RWPE1 (cell line): Measurements from ENCODE around the gene CIC.

ENCODE experiments used
- CTCF ChIA-PET: fragments of 350-600 bp; sonication (Branson Sonifier 250); formaldehyde crosslinking; extraction: SDS; loops from one replicate; lab custom pipeline; 2021; lab: Yijun Ruan, JAX
- POLR2A ChIA-PET: fragments of 400-600 bp; formaldehyde crosslinking; extraction: SDS; loops from one replicate; lab custom pipeline; 2020; ENCODE audit warnings: antibody characterized with exemption; ENCODE audit not compliant: low non-redundant PET; lab: Yijun Ruan, JAX
- DNase-seq: peaks from one replicate; pipeline ENCODE4 v3.0.0; 2012; ENCODE audit warnings: low spot score
- H3K27ac ChIP-seq: fragments of 450-650 bp; 2 replicates; pipeline ENCODE4 v1.5.1; 2017
- CTCF ChIP-seq: fragments of 450-650 bp; conservative IDR thresholded peaks from 2 replicates; pipeline ENCODE4 v1.5.1; 2017; ENCODE audit warnings: low read depth, mild to moderate bottlenecking

The CIC gene

DNA sequence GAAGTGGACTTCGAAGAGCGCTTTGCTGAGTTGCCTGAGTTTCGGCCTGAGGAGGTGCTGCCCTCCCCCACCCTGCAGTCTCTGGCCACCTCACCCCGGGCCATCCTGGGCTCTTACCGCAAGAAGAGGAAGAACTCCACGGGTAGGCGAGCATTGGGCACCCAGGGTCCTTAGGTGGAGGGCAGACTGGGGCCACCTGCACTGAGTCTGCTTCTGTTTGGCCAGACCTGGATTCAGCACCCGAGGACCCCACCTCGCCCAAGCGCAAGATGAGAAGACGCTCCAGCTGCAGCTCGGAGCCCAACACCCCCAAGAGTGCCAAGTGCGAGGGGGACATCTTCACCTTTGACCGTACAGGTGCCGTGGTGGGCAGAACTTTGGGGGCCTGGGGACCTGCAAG lies 24.9 kb downstream of the CIC start:
- ChIA-PET POLR2A (no interaction called here), CTCF (interaction anchor here (1.0 to 2.1 kb wide), 3 partner anchors 14 to 48 kb away, joined by 3 to 8 read pairs (median 5); no protein-coding TSS in a partner anchor)
- no peak for TF ChIP-seq CTCF
- DNase-seq, result no peak
- H3K27ac ChIP-seq, result peak overlapping the region; percentile 100

DNA sequence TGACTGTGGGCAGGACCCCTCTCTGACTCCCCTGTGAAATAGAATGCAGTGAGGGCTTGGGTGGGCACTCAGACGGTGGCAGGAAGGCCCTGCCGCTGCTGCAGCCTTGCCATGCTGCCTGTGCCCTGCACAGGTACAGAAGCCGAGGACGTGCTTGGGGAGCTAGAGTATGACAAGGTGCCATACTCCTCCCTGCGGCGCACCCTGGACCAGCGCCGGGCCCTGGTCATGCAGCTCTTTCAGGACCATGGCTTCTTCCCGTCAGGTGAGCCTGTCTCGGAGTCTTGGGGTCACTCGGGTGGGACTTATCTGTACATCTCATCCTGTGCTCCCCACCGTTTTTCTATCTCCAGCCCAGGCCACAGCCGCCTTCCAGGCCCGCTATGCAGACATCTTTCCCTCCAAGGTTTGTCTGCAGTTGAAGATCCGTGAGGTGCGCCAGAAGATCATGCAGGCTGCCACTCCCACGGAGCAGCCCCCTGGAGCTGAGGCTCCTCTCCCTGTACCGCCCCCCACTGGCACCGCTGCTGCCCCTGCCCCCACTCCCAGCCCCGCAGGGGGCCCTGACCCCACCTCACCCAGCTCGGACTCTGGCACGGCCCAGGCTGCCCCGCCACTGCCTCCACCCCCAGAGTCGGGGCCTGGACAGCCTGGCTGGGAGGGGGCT lies 25.6 kb downstream of the CIC start:
- peak overlapping the region; percentile 100 for H3K27ac ChIP-seq
- ChIA-PET CTCF (interaction anchor here (1.4 to 2.1 kb wide), 2 partner anchors 15 to 48 kb away, joined by 5 to 8 read pairs; no protein-coding TSS in a partner anchor), POLR2A (no interaction called here)
- no peak for DNase-seq
- no peak for TF ChIP-seq CTCF

DNA sequence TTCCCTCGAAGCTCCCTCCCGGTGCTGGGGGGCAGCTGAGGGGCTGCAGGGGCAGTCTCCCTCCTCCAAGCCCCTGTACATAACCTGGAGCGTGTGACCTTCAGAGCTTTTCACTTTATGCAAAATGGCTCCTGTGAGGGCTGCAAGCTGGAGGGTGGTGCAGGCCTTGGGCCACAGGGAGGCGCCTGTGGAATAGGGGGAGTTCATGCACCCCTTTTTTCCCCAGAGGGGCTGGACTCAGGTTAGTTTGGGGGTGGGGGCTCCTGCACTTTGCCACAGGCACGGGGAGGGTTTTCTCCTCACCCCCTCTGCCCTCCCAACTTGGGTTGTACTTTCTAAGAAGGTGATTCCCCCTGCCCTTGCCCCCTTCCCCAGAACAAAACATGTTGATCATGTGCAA lies 26.3 kb downstream of the CIC start:
- TF ChIP-seq CTCF, result no peak
- no peak for DNase-seq
- POLR2A ChIA-PET, result no interaction called here
- CTCF ChIA-PET, result interaction anchor here (0.7 to 2.1 kb wide), 3 partner anchors 16 to 76 kb away, joined by 3 to 8 read pairs (median 5); no protein-coding TSS in a partner anchor
- peak overlapping the region; percentile 100 for H3K27ac ChIP-seq

- TF ChIP-seq CTCF, result peak; percentile 96
- peak; percentile 45 for DNase-seq
- CTCF ChIA-PET, result interaction anchor here (0.5 to 2.1 kb wide), 9 partner anchors 16 to 176 kb away, joined by 3 to 8 read pairs (median 3); partner anchors contain the start of gene POU2F2
- peak overlapping the region; percentile 100 for H3K27ac ChIP-seq
- POLR2A ChIA-PET, result interaction anchor here (0.6 to 1.0 kb wide), 2 partner anchors 8 to 38 kb away, joined by 3 to 4 read pairs; no protein-coding TSS in a partner anchor
These were observed 26.9 kb downstream of the CIC start for GRCh38 chr19:42295831-42296525.

DNA sequence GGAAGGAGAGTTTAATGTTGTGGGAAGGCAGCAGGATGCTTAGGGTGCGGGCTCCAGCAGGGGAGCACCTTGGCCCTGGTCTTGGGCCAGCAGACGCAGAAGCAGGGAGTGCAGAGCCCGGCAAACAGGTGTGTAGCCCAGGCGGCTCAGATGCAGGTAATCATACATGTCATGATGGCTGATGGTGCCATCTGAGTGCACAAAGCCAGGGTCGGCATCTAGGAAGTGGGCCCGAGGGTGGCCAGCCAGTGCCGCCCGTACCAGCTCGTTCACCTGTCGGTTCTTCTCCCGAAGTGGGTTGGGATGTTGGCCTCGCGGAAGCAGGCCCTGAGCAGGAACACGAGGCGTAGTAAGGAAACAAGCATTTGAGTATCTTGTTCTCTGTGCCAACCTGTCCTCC lies 28.0 kb downstream of the CIC start:
- TF ChIP-seq CTCF, result no peak
- ChIA-PET POLR2A (no interaction called here), CTCF (interaction anchor here (0.7 to 0.9 kb wide), 4 partner anchors 19 to 165 kb away, joined by 3 read pairs; partner anchors contain the start of gene POU2F2)
- H3K27ac ChIP-seq, result peak overlapping the region; percentile 100
- no peak for DNase-seq

DNA sequence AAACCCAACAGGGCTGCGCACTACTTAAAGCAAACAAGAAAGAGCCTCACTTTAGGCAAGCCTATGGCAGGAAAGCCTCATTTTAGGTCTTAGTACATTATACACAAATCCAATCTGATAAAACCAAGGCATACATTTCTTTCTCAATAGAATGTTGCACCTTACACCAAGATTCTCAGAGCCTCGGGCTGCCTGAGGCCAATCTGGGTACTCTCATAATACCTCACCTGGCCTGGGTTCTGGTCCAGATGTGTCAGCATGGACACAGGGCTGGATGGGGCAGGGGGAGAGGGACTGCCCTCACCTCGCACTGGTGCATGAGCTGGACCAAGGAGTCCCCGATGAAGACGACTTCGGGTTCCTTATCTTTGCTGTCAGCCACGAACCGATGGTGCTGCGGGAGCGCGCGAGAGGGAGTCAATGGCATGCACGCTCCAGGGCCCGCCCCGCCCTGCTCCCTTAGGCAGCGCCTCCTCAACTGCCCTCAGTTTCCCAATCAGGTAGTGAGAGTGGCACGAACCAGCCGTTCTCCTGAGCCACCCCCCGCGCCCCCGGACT lies 32.7 kb downstream of the CIC start, which contains the start of gene PRR19:
Gene PRR19, plus strand, starts transcription at position 487 of the 558 bp plus-strand sequence. CDS start 7,453 bp downstream, outside the sequence.
- ChIA-PET CTCF (no interaction called here), POLR2A (interaction anchor here (0.5 to 0.7 kb wide), 2 partner anchors 23 to 86 kb away, joined by 3 to 6 read pairs; no protein-coding TSS in a partner anchor)
- no peak for DNase-seq
- TF ChIP-seq CTCF, result no peak
- H3K27ac ChIP-seq, result peak within 1 kb of the TSS; percentile 100
